BJ (cell line): ENCODE data around the gene FKBP8. TPM values are rescaled to one million over a fixed set of nuclear protein-coding genes. Genes with fewer than 3 reads are reported as not detected.
A peak's percentile ranks its signal among the peaks of the same experiment; 100 is the strongest.

Source experiments
- CTCF ChIA-PET: fragments of 350-600 bp; formaldehyde crosslinking; extraction: SDS; loops from one replicate; lab custom pipeline; 2021; ENCODE audit warnings: antibody characterized with exemption, inconsistent platforms; lab: Yijun Ruan, JAX
- POLR2A ChIA-PET: fragments of 300-600 bp; sonication (Branson Sonifier 250); formaldehyde crosslinking; extraction: SDS; loops from one replicate; lab custom pipeline; 2021; ENCODE audit warnings: antibody characterized with exemption; lab: Charles Lee
- DNase-seq: peaks from one replicate; pipeline ENCODE4 v3.0.0-alpha.2; 2011; ENCODE audit warnings: low read depth
- H3K27me3 ChIP-seq: 2 replicates; pipeline ENCODE4 v1.6.0; 2011; ENCODE audit warnings: low read length; ENCODE audit not compliant: control insufficient read depth, insufficient read depth
- H3K36me3 ChIP-seq: 2 replicates; pipeline ENCODE4 v1.5.1; 2011; ENCODE audit warnings: low read length; ENCODE audit not compliant: control insufficient read depth, insufficient read depth
- H3K4me3 ChIP-seq: 2 replicates; pipeline ENCODE4 v1.5.1; 2011; ENCODE audit warnings: low read depth, mild to moderate bottlenecking, control low read depth, low read length
- CTCF ChIP-seq: IDR thresholded peaks from 2 replicates; pipeline ENCODE4 v1.5.1; 2011; ENCODE audit warnings: low read depth, mild to moderate bottlenecking, control low read depth, inconsistent platforms, low read length, moderate library complexity; ENCODE audit not compliant: insufficient read depth
- polyA plus RNA-seq: library from polyadenylated mRNA; depleted of rRNA; stranded (reverse); fragments of >200 nt; gene quantifications from 2 replicates; pipeline ENCODE4 v1.2.3, GENCODE V29; 2011

Gene FKBP8
- polyA plus RNA-seq, 1 experiment = 280 TPM

GRCh38 chr19:18521692-18522123, 21.7 kb downstream of the FKBP8 start, which contains the start of gene ELL:
Gene ELL (minus strand): TSS chr19:18522070. CDS start chr19:18522055, 15 bp downstream.
- DNase-seq = no peak
- H3K4me3 ChIP-seq = peak within 1 kb of the TSS; percentile 100
- peaks cover 1% of the 10 kb centered on the region; the same call in 1 of the 2 replicates for H3K36me3 ChIP-seq
- TF ChIP-seq CTCF = no peak
- H3K27me3 ChIP-seq = no peaks in the 10 kb centered on the region
- ChIA-PET CTCF (interaction anchor here (0.9 to 2.8 kb wide), 7 partner anchors 23 to 71 kb away, joined by 3 to 12 read pairs (median 4); partner anchors contain the start of genes KXD1 and REX1BD), POLR2A (interaction anchor here (0.6 kb wide), 1 partner anchor 37 kb away, joined by 3 read pairs; no protein-coding TSS in a partner anchor)

- no peak for DNase-seq
- Histone ChIP-seq H3K27me3 (no peaks in the 10 kb centered on the region), H3K4me3 (peak overlapping the region; percentile 100), H3K36me3 (peaks cover 3% of the 10 kb centered on the region; the same call in 1 of the 2 replicates)
- POLR2A ChIA-PET = interaction anchor here (0.6 kb wide), 1 partner anchor 37 kb away, joined by 3 read pairs; no protein-coding TSS in a partner anchor
- TF ChIP-seq CTCF = no peak
- CTCF ChIA-PET = interaction anchor here (0.6 to 3.9 kb wide), 19 partner anchors 13 to 326 kb away, joined by 3 to 13 read pairs (median 4); partner anchors contain the start of genes KXD1 and REX1BD
Observed at GRCh38 chr19:18520848-18521691, 22.3 kb downstream of the FKBP8 start.

GRCh38 chr19:18519962-18520847, 23.2 kb downstream of the FKBP8 start:
- DNase-seq = peak; percentile 34
- Histone ChIP-seq H3K27me3 (no peaks in the 10 kb centered on the region), H3K36me3 (peaks cover 4% of the 10 kb centered on the region; the same call in 1 of the 2 replicates), H3K4me3 (peak overlapping the region; percentile 100)
- peak; percentile 68 for TF ChIP-seq CTCF
- ChIA-PET CTCF (interaction anchor here (0.6 to 3.9 kb wide), 24 partner anchors 10 to 328 kb away, joined by 3 to 13 read pairs (median 4); partner anchors contain the start of gene REX1BD), POLR2A (interaction anchor here (0.6 kb wide), 1 partner anchor 103 kb away, joined by 3 read pairs; no protein-coding TSS in a partner anchor)

GRCh38 chr19:18518639-18519038, 24.7 kb downstream of the FKBP8 start:
- ChIA-PET POLR2A (interaction anchor here (0.7 kb wide), 1 partner anchor 1757 kb away, joined by 3 read pairs; no protein-coding TSS in a partner anchor), CTCF (interaction anchor here (2.0 to 3.9 kb wide), 3 partner anchors 10 to 66 kb away, joined by 5 to 13 read pairs (median 7); no protein-coding TSS in a partner anchor)
- Histone ChIP-seq H3K36me3 (peaks cover 9% of the 10 kb centered on the region), H3K27me3 (no peaks in the 10 kb centered on the region), H3K4me3 (no peak overlapping the region)
- no peak for TF ChIP-seq CTCF
- no peak for DNase-seq
